Keratinocyte (primary cell): ENCODE data around the gene SPATA19. TPM values are rescaled to one million over a fixed set of nuclear protein-coding genes. Genes with fewer than 3 reads are reported as not detected.

Experiments used
- DNase-seq: peaks from one replicate; pipeline ENCODE4 v3.0.0-alpha.2; 2011; ENCODE audit warnings: low read depth, missing footprints, low spot score
- FAIRE-seq: peaks from 2 replicates; lab custom pipeline; 2011; peaks lifted over from hg19 to GRCh38; lab: Jason Lieb, UNC
- H2AFZ ChIP-seq: 2 replicates; pipeline ENCODE4 v1.6.0; 2012; ENCODE audit warnings: low read length, control low read depth, inconsistent platforms; ENCODE audit not compliant: control insufficient read depth
- H3K27ac ChIP-seq: 2 replicates; pipeline ENCODE4 v1.5.1; 2011; ENCODE audit warnings: low read length; ENCODE audit not compliant: control insufficient read depth, insufficient read depth
- H3K27me3 ChIP-seq: 3 replicates; pipeline ENCODE4 v1.6.0; 2011; ENCODE audit warnings: low read length; ENCODE audit not compliant: control insufficient read depth, insufficient read depth; ENCODE audit errors: extremely low read depth
- H3K36me3 ChIP-seq, 2 experiments: 2 replicates in 1 of 2; 3 replicates in 1 of 2; pipeline ENCODE4 v1.5.1; 2011; ENCODE audit warnings: low read length in 2 of 2, mild to moderate bottlenecking in 1 of 2; ENCODE audit not compliant: control insufficient read depth in 2 of 2, insufficient read depth in 2 of 2; ENCODE audit errors: extremely low read depth in 1 of 2
- H3K4me1 ChIP-seq: 3 replicates; pipeline ENCODE4 v1.5.1; 2011; ENCODE audit warnings: low read length; ENCODE audit not compliant: control insufficient read depth, insufficient read depth; ENCODE audit errors: extremely low read depth
- H3K4me2 ChIP-seq: 3 replicates; pipeline ENCODE4 v1.6.0; 2011; ENCODE audit warnings: low read depth, low read length; ENCODE audit not compliant: control insufficient read depth, insufficient read depth; ENCODE audit errors: extremely low read depth
- H3K4me3 ChIP-seq, 3 experiments: fragments of 200-600 bp in 1 of 3; sonication (generic) in 1 of 3; 2 replicates in 2 of 3; 3 replicates in 1 of 3; pipeline ENCODE4 v1.5.1; 2011 to 2016; ENCODE audit warnings: low read length in 3 of 3, mild to moderate bottlenecking in 3 of 3, control low read depth in 2 of 3, inconsistent platforms in 1 of 3, low read depth in 1 of 3, mixed read lengths in 1 of 3, mixed run types in 1 of 3, moderate library complexity in 1 of 3; ENCODE audit not compliant: control insufficient read depth in 2 of 3, insufficient read depth in 2 of 3; ENCODE audit errors: extremely low read depth in 1 of 3
- H3K79me2 ChIP-seq: 2 replicates; pipeline ENCODE4 v1.6.0; 2012; ENCODE audit warnings: low read length; ENCODE audit not compliant: control insufficient read depth, insufficient read depth
- H3K9ac ChIP-seq: 3 replicates; pipeline ENCODE4 v1.6.0; 2011; ENCODE audit warnings: low read length; ENCODE audit not compliant: control insufficient read depth, insufficient read depth; ENCODE audit errors: extremely low read depth
- H3K9me1 ChIP-seq: 3 replicates; pipeline ENCODE4 v1.6.0; 2011; ENCODE audit warnings: low read length; ENCODE audit not compliant: control insufficient read depth, insufficient read depth; ENCODE audit errors: extremely low read depth
- H3K9me3 ChIP-seq: 2 replicates; pipeline ENCODE4 v1.5.1; 2012; ENCODE audit warnings: low read depth, low read length; ENCODE audit not compliant: control insufficient read depth
- H4K20me1 ChIP-seq: 3 replicates; pipeline ENCODE4 v1.6.0; 2011; ENCODE audit warnings: low read length; ENCODE audit not compliant: control insufficient read depth, insufficient read depth; ENCODE audit errors: extremely low read depth
- CTCF ChIP-seq, 3 experiments: IDR thresholded peaks in 1 of 3; conservative IDR thresholded peaks in 1 of 3; optimal IDR thresholded peaks in 1 of 3; 2 replicates in 2 of 3; 3 replicates in 1 of 3; pipeline versions ENCODE3 to v1.5.1; 2011; ENCODE audit warnings: low read length in 3 of 3, mild to moderate bottlenecking in 3 of 3, moderate library complexity in 2 of 3, control low read depth in 1 of 3, inconsistent platforms in 1 of 3; ENCODE audit not compliant: insufficient read depth in 2 of 3; ENCODE audit errors: extremely low read depth in 1 of 3
- EZH2 ChIP-seq: IDR thresholded peaks from one replicate; pipeline ENCODE4 v1.6.1; 2012; ENCODE audit warnings: inconsistent platforms, mild to moderate bottlenecking, low read length, moderate library complexity
- dilution Hi-C: fragments of 300-500 bp; cut with MboI; formaldehyde crosslinking; loops from one replicate; pipeline ENCODE4 v1.7.0; 2020; ENCODE audit warnings: low sequenced_read_pairs; ENCODE audit not compliant: extremely low pct_ligation_motif_present
- polyA plus RNA-seq, 5 experiments: library from polyadenylated mRNA; depleted of rRNA in 3 of 5; stranded (reverse) in 3 of 5; stranded (forward) in 1 of 5; unstranded in 1 of 5; fragments of >200 nt; gene quantifications; 1 replicate in 1 of 5; 2 replicates in 3 of 5; 3 replicates in 1 of 5; pipeline versions ENCODE4 v1.2.1 to v1.2.3, GENCODE V29; 2011 to 2012; ENCODE audit warnings: missing spikeins in 2 of 5, low read depth in 1 of 5, low replicate concordance in 1 of 5

The SPATA19 gene
- polyA plus RNA-seq, 1 donor (not counting 4 experiments of a cell fraction or from before 2014, with no cell fraction given) = 0.26 TPM

- Histone ChIP-seq H3K9me1 (no peaks in the 10 kb centered on the region), H3K4me1 (no peaks in the 10 kb centered on the region), H3K4me2 (no peak overlapping the region), H3K9ac (no peak overlapping the region), H4K20me1 (no peaks in the 10 kb centered on the region), H3K27ac (no peak overlapping the region), H3K27me3 (no peaks in the 10 kb centered on the region), H3K36me3 (no peaks in the 10 kb centered on the region), H3K4me3 (no peak overlapping the region), H3K79me2 (no peaks in the 10 kb centered on the region), H3K9me3 (no peaks in the 10 kb centered on the region), H2AFZ (no peak overlapping the region)
- FAIRE-seq (no peak), DNase-seq (no peak)
- TF ChIP-seq CTCF (optimal IDR thresholded peaks at IDR 0.05 in 1 of 3, IDR thresholded peaks at IDR 0.05 in 1 of 3, conservative IDR thresholded peaks at IDR 0.05 in 1 of 3; ENCODE audit: extremely low read depth in 1 of 3, insufficient read depth in 2 of 3, low read length in 3 of 3) = no peak
- dilution Hi-C loops = no loop called here
Measured at GRCh38 chr11:133823211-133823610, 22.1 kb downstream of the SPATA19 start.

GRCh38 chr11:133821776-133822175 is 23.5 kb downstream of the SPATA19 start:
- no peak for DNase-seq
- H3K36me3 ChIP-seq = no peaks in the 10 kb centered on the region
- TF ChIP-seq EZH2 = no peak
- peak; percentile 57 to 81 (median 64) for TF ChIP-seq CTCF (optimal IDR thresholded peaks at IDR 0.05 in 1 of 3, IDR thresholded peaks at IDR 0.05 in 1 of 3, conservative IDR thresholded peaks at IDR 0.05 in 1 of 3; ENCODE audit: extremely low read depth in 1 of 3, insufficient read depth in 2 of 3, low read length in 3 of 3)

More at GRCh38 chr11:133821776-133822175, 23.5 kb downstream of the SPATA19 start:
- Histone ChIP-seq H3K4me3 (no peak overlapping the region), H3K27ac (no peak overlapping the region), H3K9me1 (no peaks in the 10 kb centered on the region), H2AFZ (no peak overlapping the region), H3K9ac (no peak overlapping the region), H4K20me1 (no peaks in the 10 kb centered on the region), H3K9me3 (no peaks in the 10 kb centered on the region), H3K4me2 (no peak overlapping the region), H3K4me1 (no peaks in the 10 kb centered on the region), H3K79me2 (no peaks in the 10 kb centered on the region), H3K27me3 (no peaks in the 10 kb centered on the region)
- FAIRE-seq = no peak
- dilution Hi-C loops = no loop called here
